GM19468 (cell line): Measurements from ENCODE around the gene KDM5B.
"Not testable (repeated sequence)": the region's sequence is repeated elsewhere in the genome, so short reads cannot be mapped to it uniquely, and the experiment has no call there.

ENCODE experiments used
- ATAC-seq: cut with Tn5 transposase; IDR thresholded peaks from one replicate; pipeline ENCODE4 v1.9.1; 2021; ENCODE audit warnings: mild to moderate bottlenecking, moderate library complexity, moderate number of reproducible peaks; ENCODE audit not compliant: unreplicated experiment; ENCODE audit errors: extremely low read depth

Gene KDM5B

GRCh38 chr1:202794931-202795330, 13.3 kb downstream of the KDM5B start:
- not testable (repeated sequence) for ATAC-seq

GRCh38 chr1:202794051-202794740, 14.0 kb downstream of the KDM5B start:
- ATAC-seq: no peak

- no peak for ATAC-seq
Observed at GRCh38 chr1:202791077-202791747, 17.0 kb downstream of the KDM5B start.

GRCh38 chr1:202788800-202789199, 19.4 kb downstream of the KDM5B start:
- ATAC-seq: no peak

- no peak for ATAC-seq
Observed at GRCh38 chr1:202786804-202787203, 21.4 kb downstream of the KDM5B start.

- no peak for ATAC-seq
Observed at GRCh38 chr1:202781180-202781579, 27.0 kb downstream of the KDM5B start.

GRCh38 chr1:202770135-202770534, 38.1 kb downstream of the KDM5B start:
- no peak for ATAC-seq

GRCh38 chr1:202765721-202766120, 42.5 kb downstream of the KDM5B start:
- no peak for ATAC-seq

- ATAC-seq: no peak
Observed at GRCh38 chr1:202762019-202762418, 46.2 kb downstream of the KDM5B start.

GRCh38 chr1:202760589-202760988, 47.6 kb downstream of the KDM5B start:
- ATAC-seq: no peak

- no peak for ATAC-seq
Observed at GRCh38 chr1:202756391-202756790, 51.8 kb downstream of the KDM5B start.

GRCh38 chr1:202754293-202754692, 53.9 kb downstream of the KDM5B start:
- ATAC-seq: no peak

GRCh38 chr1:202752774-202753173, 55.4 kb downstream of the KDM5B start:
- ATAC-seq: no peak

GRCh38 chr1:202750761-202751160, 57.5 kb downstream of the KDM5B start:
- no peak for ATAC-seq

GRCh38 chr1:202750024-202750423, 58.2 kb downstream of the KDM5B start:
- no peak for ATAC-seq

- ATAC-seq: no peak
Observed at GRCh38 chr1:202745323-202745888, 62.8 kb downstream of the KDM5B start.

- ATAC-seq: not testable (repeated sequence)
Observed at GRCh38 chr1:202744770-202745169, 63.5 kb downstream of the KDM5B start.

- ATAC-seq: no peak
Observed at GRCh38 chr1:202742496-202742895, 65.7 kb downstream of the KDM5B start.

- ATAC-seq: no peak
Observed at GRCh38 chr1:202733251-202733650, 75.0 kb downstream of the KDM5B start.

- ATAC-seq: no peak
Observed at GRCh38 chr1:202728951-202729350, 79.3 kb downstream of the KDM5B start.

- ATAC-seq: no peak
Observed at GRCh38 chr1:202725526-202725925, 82.7 kb downstream of the KDM5B start.

- ATAC-seq: no peak
Observed at GRCh38 chr1:202723708-202724107, 84.5 kb downstream of the KDM5B start.
